DMS153 (cell line): ENCODE measurements around the gene LMO7.

ENCODE experiments used
- DNase-seq: peaks from one replicate; lab custom pipeline; 2025; lab: John Stamatoyannopoulos, UW

LMO7 gene

GRCh38 chr13:75801388-75801945 lies 165.3 kb downstream of the LMO7 start:
- no peak for DNase-seq

GRCh38 chr13:75802161-75802560 lies 166.0 kb downstream of the LMO7 start:
- DNase-seq = no peak

GRCh38 chr13:75803164-75803611 lies 167.1 kb downstream of the LMO7 start:
- DNase-seq = peak; percentile 82

GRCh38 chr13:75804054-75804453 lies 167.9 kb downstream of the LMO7 start:
- no peak for DNase-seq

- DNase-seq = no peak
These were observed 168.5 kb downstream of the LMO7 start for GRCh38 chr13:75804605-75805004.

- DNase-seq = no peak
These were observed 170.0 kb downstream of the LMO7 start for GRCh38 chr13:75806117-75806516.

- DNase-seq = no peak
These were observed 175.2 kb downstream of the LMO7 start for GRCh38 chr13:75811361-75811760.

- DNase-seq = no peak
These were observed 175.7 kb downstream of the LMO7 start for GRCh38 chr13:75811841-75812240.

- no peak for DNase-seq
These were observed 176.6 kb downstream of the LMO7 start for GRCh38 chr13:75812751-75813181.

GRCh38 chr13:75813323-75813722 lies 177.2 kb downstream of the LMO7 start:
- DNase-seq = no peak

GRCh38 chr13:75818179-75818967 lies 182.2 kb downstream of the LMO7 start:
- DNase-seq = no peak

- DNase-seq = no peak
These were observed 182.8 kb downstream of the LMO7 start for GRCh38 chr13:75818968-75819225.

GRCh38 chr13:75825161-75825560 lies 189.0 kb downstream of the LMO7 start:
- DNase-seq = no peak

GRCh38 chr13:75825594-75825993 lies 189.5 kb downstream of the LMO7 start:
- DNase-seq = no peak

GRCh38 chr13:75826391-75826790 lies 190.3 kb downstream of the LMO7 start:
- DNase-seq = no peak

- DNase-seq = no peak
These were observed 193.7 kb downstream of the LMO7 start for GRCh38 chr13:75829830-75830229.

- DNase-seq = no peak
These were observed 194.7 kb downstream of the LMO7 start for GRCh38 chr13:75830842-75831241.

- DNase-seq = no peak
These were observed 195.3 kb downstream of the LMO7 start for GRCh38 chr13:75831389-75831788.

GRCh38 chr13:75832812-75833211 lies 196.7 kb downstream of the LMO7 start:
- no peak for DNase-seq

GRCh38 chr13:75836441-75836840 lies 200.3 kb downstream of the LMO7 start:
- DNase-seq = peak; percentile 39

GRCh38 chr13:75838366-75839005 lies 202.4 kb downstream of the LMO7 start:
- DNase-seq = peak; percentile 9

- DNase-seq = no peak
These were observed 203.3 kb downstream of the LMO7 start for GRCh38 chr13:75839406-75839805.

GRCh38 chr13:75841905-75842304 lies 205.8 kb downstream of the LMO7 start:
- DNase-seq = no peak
